A673 (cell line): Measurements from ENCODE around the gene SECISBP2.

Source experiments
- CTCF ChIP-seq: fragments of 300-800, 200-600 bp; sonication (generic); conservative IDR thresholded peaks from 2 replicates; pipeline ENCODE4 v1.5.1; 2017; ENCODE audit warnings: low read depth, mild to moderate bottlenecking, antibody characterized with exemption, low read length, moderate library complexity, mixed read lengths
- EZH2 ChIP-seq: fragments of 200-600 bp; sonication (generic); IDR thresholded peaks from 2 replicates; pipeline ENCODE4 v1.6.1; 2017; ENCODE audit warnings: borderline replicate concordance, low read depth, mild to moderate bottlenecking, mixed read lengths, antibody characterized with exemption, low read length; ENCODE audit not compliant: poor library complexity, severe bottlenecking

- no peak for TF ChIP-seq CTCF
- no peak for TF ChIP-seq EZH2
Observed at GRCh38 chr9:89358985-89359384, 40.7 kb downstream of the SECISBP2 start.
